ENCODE data around the gene TFF3.

DNA sequence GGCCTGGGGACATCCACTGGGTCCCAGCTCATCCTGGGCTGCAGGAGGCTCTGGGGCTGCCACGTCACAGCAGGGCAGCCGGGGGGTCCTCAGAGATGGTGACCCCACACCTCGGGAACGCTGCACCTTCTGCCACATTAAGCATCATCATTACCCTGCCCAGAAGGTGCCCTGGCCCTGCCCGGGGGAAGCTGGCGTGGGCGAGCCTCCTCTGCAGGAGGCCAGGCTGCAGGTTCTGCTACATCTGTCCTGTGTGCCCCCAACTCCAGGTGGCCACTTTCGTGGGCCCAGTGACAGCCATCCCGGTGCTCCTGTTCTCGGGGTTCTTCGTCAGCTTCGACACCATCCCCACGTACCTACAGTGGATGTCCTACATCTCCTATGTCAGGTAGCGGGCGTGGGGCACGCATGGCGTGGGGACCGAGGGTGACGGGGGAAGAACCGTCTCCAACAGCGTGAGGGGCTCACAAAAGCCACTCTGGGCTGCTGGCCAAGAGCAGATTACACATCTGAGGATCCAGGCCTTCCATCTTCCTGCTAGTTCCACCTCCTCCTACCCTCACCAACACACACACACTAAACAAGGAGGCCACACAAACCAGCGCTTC is 20.8 kb downstream of the TFF3 start:
- TF ChIP-seq BHLHE40 (IDR thresholded peaks at IDR 0.05; ENCODE audit: borderline replicate concordance) = no peak
- TF ChIP-seq ARNT (IDR thresholded peaks at IDR 0.05) = no peak
- no peak for TF ChIP-seq FOXM1 (IDR thresholded peaks at IDR 0.05; ENCODE audit: borderline replicate concordance)
- TF ChIP-seq LEF1 (IDR thresholded peaks at IDR 0.05; ENCODE audit: borderline replicate concordance) = no peak
- TF ChIP-seq TARDBP (IDR thresholded peaks at IDR 0.05) = no peak
- TF ChIP-seq HDGF (IDR thresholded peaks at IDR 0.05; ENCODE audit: borderline replicate concordance) = no peak
- TF ChIP-seq, protein P1, sequence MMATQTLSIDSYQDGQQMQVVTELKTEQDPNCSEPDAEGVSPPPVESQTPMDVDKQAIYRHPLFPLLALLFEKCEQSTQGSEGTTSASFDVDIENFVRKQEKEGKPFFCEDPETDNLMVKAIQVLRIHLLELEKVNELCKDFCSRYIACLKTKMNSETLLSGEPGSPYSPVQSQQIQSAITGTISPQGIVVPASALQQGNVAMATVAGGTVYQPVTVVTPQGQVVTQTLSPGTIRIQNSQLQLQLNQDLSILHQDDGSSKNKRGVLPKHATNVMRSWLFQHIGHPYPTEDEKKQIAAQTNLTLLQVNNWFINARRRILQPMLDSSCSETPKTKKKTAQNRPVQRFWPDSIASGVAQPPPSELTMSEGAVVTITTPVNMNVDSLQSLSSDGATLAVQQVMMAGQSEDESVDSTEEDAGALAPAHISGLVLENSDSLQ (IDR thresholded peaks at IDR 0.05) = no peak
- no peak for TF ChIP-seq SUZ12 (IDR thresholded peaks at IDR 0.05)
- no peak for TF ChIP-seq SP1 (IDR thresholded peaks at IDR 0.05)

All from HEK293T (cell line).